ENCODE data around the gene TTLL10. TPM values are rescaled to one million over a fixed set of nuclear protein-coding genes. Genes with fewer than 3 reads are reported as not detected.

TTLL10 gene
- total RNA-seq, 1 experiment from 2014 or later, result not detected

DNA sequence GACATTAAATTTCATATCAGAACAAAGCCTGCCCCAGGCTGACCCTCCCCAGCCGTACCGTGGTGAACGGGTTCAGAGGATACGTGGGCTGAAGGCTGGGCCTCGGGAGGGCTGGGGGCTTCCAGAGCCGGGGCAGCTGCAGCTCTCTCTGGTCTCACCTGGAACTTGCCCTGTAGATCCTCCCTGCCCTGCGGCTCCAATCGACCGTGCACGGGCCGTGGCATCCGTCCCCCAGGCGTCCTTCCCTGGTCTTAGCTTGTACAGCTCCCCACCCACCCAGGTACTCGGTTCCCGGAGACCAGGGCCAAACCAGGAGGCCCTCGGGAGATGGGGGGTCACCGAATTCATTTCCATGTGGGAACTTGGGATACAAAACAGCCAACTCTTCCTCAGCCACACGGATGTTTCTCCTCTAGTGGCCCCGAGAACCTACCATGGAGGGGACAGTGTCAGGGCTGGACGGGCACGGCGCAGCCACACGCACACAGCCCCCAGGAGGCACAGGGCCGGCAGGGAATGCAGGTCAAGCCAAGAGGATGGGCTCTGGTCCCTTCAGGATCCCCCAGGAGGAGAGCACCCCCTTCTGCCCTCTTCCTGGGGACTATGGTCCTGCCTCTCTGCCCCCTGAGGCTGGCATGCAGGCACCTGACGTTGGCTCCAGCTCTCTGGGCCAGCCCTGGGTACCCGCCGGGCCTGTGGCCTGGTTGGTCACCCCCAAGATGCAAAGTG, 61.5 kb downstream of the TTLL10 start:
- DNase-seq (ENCODE audit: low spot score), result no peak

DNA sequence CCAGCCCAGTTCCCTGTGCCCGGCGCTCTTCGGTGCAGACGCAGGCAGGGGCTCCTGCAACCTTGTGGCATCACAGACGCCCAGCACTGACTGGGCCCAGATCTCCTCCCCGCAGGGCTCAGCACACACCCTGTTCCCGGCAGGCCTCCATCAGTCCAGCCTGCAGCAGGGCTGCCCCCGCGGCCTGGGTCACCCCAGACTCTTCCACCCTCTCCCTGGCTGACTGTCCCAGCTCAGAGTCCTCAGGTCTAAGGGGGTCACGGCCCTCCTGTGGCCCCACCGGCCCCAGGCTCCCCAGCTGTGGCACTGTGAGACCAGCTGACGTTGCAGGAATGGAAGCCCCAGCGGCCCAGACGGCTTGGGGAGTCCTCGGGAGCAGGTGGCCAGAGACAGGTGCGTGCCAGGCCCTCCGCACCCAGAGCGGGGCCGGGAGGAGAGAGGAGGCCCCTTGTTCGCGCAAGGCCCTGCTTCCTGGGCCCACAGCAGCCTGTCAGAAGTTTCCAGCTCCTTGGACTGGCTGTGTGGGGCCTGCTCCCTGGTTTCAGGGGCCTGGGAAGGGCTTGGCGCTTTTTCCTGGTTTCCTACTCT, 62.6 kb downstream of the TTLL10 start:
- no peak for DNase-seq (ENCODE audit: low spot score)

DNA sequence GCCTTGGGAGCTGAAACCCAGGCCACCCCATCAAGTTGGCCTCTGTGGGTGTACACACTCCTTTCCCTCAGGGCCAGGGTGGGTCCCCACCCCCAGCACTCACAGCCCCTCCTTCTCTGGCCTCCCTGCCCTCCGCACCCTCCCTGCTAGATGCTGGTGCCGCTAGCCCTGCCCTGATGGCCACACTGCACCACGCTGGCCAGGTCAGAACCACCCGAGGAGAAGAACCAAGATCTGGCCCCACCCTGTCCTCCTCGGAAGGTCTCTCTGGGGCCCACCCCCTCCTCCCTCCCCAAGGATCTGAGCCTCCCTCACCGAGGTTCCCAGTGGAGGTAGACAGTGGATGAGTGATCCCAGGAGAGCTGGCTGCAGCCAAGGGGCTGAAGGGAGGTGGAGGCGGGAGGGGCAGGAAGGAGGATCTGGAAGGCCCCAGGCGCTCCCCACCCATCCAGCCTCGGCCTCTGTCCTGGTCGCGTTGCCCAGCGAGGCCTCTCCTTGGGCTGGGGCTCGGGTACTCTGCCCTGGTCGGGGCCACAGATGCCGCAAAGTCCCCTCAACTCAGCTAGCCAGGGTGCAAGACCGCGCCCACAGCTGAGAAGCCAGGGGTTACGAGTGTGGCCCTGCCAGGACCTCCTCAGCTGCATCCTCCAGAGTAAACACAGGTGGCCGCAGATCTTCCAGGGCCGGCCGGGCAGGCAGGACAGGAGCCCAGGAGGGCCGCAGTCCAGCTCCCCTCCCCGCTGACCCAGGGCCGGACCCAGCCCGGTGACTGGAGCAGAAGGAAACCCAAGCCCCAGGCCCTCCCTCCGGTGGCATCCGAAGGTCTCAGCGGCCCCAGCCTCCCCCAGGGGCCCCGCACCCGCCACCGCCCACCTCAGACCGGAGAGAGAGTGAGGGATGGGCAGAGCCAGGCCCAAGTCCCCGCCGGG, 63.5 kb downstream of the TTLL10 start:
- no peak for DNase-seq (ENCODE audit: low spot score)

- DNase-seq (ENCODE audit: low spot score), result no peak
These were observed 64.4 kb downstream of the TTLL10 start for GRCh38 chr1:1237874-1238701.

DNA sequence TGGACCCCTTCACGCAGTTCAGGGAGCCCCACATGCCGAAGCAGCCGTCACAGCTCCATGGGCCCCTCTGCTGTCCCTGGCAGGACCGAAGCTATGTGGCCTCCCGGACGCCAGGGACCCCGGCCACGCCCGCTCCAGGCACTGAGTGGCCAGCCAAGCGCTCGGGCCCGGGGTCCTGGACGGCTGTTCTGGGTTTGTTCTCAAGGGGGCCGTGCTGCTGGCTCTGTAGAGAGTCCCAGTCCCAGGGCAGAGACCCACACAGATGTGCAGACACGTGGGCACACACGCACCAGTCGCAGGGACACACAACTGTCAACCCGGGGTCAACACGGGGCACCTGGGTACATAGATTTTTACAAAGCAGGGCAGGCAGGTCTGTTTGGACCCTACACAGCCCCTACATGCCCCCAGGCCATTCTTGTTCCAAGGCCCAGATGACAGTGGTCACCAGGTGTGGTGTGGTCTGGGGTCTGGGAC, 65.1 kb downstream of the TTLL10 start:
- DNase-seq (ENCODE audit: low spot score), result no peak

DNA sequence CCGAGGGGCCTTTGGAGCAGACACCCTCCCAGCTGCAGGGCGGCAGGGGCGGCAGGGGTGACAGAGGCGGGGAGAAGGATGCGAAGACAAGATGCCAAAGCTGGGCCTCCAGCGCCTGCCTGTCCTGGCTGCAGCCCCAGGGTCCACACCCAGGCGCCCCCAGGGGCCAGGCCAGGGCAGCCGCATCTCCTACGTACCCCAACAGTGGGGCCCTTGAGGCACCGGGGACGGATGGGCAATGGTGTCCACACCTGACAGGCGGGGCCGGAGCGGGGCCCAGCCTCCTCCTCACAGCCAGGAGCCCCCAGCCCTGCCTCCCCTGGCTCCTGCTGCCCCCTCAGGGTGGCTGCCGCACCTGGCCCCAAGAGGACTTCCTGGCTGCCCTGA, 65.5 kb downstream of the TTLL10 start:
- DNase-seq (ENCODE audit: low spot score), result no peak

- no peak for DNase-seq (ENCODE audit: low spot score)
These were observed 66.1 kb downstream of the TTLL10 start for GRCh38 chr1:1239614-1240347.

- DNase-seq (ENCODE audit: low spot score), result no peak
These were observed 66.7 kb downstream of the TTLL10 start for GRCh38 chr1:1240348-1240732.

DNA sequence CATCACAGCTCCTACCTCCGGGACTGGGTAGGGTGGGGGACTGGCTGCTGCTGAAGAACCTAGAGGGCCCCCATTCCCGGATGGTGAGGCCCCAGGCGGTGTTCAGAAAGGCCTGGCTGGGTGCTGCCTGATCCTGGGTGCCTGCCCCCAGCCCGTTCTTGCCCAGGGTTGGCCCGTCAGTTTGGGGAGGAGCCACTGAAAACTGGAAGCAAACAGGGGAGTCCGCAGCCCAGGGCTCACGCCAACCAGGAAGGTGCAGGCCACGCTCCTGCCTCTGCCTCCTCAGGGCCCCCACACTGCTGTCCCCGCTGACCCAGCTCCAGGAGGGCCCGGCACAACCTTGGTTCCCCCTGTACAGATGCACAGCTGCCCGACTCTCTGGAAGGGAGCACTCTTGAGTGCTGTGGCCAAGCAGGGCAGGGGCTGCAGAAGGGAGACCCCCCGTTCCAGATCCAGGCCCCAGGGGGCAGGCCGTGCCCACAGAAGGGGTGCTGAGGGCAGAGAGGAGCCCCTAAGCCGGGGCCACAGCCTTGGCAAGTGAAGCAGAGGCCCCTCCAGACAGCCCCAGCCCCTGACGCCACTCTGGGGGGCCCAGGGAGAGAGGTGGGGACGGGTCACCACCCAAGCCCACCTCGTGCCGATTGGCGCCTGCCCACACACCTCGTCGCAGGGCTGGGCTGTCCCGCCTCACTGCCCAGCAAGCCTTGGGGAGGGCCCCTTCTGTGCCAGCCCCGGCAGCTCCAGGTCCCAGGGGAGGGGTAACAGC, 67.3 kb downstream of the TTLL10 start:
- no peak for DNase-seq (ENCODE audit: low spot score)

- DNase-seq (ENCODE audit: low spot score), result no peak
These were observed 68.0 kb downstream of the TTLL10 start for GRCh38 chr1:1241588-1242219.

DNA sequence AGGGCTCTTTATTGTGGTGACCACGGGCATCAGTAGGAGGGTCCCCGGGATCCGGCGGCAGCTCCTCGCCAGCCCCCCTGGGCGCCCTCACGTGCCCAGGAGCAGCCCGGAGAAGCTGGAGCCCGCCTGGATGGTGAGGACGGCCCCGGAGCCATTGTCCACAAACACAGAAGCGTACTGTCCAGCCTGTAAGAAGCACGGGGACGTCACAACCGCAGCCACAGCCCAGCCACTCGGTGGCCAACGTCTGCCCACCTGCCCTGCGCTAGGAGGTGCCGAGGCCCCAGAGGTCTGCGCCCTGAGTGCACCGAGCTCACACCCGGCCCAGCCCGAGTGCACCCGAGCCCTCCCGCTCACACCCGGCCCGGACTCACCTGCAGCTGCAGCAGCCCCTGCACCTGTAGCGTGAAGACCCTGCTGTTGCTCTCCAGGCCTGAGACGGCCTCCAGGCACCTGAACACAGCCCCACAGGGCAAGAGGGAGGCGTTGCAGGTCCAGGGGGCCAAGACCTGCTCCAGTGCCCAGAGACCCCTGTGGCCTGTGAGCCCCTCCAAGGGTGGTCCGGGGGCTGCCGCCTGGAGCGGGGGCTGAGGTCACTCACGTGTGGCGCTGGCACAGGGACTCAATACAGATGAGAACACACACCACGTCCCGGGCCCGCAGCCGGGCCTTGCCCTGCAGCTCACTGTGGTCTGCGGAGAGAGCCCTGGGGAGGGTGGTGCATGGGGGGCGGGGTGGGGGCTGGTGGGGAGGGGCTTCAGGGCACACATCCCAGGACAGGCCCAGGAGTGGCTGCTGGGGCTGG, 69.0 kb downstream of the TTLL10 start:
- no peak for DNase-seq (ENCODE audit: low spot score)

DNA sequence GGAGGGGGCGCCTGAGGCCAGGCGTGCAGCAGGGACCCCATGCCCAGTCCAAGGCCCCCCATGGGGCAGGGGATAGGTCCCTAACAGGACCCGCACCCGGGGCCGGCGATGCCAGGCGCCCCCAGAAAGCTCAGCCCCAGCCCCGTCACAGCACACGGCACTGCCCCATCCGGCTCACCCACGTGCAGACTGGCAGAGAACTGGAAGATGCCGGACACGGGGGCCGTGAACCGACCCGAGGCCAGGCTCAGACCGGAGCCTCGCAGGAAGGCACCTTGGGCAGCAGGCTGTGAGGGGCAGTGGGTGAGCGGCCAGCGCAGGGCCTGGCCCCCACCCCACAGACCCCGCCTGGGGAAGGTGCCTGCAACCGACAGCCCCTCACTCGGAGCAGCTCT, 69.6 kb downstream of the TTLL10 start:
- DNase-seq (ENCODE audit: low spot score), result no peak

DNA sequence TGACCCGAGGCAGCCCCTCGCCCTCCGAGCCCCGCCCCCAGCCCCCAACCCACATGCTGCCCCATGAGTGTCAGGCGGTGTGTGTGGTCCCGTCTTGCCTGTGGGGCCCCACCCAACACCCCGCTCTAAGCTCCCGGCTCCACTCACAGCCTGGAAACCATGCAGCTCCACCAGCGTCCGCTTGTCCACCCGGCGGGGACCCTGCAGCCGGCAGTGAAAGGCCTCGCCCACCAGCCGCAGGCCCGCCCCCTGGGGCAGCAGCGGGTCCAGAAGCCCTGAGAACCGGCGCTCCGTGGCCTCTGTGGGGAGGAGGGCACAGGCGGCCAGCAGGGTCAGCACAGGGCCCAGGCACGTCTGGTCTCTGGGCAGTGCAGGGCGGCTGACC, 70.1 kb downstream of the TTLL10 start:
- DNase-seq (ENCODE audit: low spot score), result no peak

DNA sequence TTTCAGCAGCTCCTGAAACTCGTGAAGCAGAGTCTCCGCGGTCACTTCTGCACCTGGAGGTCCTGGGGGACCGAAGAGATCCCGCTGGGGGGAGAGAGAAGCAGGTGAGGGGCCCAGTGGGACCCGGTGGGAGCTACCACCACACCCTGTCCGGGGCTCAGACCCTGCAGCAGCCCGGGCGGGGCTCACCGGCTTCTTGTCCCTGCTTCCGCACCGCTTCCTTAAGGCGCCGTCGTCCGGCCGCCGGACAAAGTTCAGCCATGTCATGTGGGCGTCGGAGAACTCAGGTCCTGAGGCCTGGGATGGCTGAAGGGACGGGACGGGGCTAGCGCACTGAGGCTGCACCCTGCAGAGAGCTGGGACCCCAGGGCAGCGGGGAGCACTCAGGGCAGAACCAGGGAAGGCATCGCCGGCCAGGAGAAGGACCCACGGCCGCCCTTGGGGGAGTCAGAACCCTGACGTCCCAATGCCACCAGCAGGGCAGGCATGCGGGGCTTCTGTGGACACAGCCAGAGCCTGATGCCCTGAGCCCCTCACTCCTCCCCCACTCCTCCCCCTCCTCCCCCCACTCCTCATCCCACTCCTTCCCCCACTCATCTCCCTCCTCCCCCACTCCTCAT, 70.6 kb downstream of the TTLL10 start:
- DNase-seq (ENCODE audit: low spot score), result no peak

DNA sequence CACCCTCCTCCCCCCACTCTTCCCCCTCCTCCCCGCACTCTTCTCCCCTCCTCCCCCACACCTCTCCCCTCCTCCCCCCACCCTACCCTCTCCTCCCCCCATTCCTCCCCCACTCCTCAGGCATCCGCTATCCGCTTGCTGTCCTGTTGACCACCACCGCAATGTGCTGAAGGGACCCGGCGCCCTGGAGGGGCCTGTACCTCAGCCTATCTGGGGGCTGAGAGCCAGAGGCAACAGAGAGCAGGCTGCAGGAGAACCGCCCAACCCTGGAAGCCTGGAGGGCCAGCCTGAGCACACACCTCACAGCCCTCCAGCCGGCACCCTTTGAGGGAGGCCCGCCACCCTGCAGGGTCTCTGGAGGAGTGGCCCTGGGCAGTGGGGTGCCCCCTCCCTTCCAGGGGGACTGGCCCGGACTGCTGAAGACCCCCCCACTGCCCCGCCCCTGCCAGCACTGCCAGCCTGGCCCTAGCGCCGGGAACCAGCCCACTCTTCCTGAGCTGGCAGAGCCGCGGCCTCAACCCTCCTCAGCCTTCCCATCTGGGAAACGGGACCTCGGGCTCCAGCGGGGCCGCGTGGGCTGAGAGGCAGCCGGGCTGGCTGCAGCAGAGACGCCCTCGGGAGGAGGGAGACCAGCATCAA, 71.6 kb downstream of the TTLL10 start:
- DNase-seq (ENCODE audit: low spot score), result no peak

- DNase-seq (ENCODE audit: low spot score), result no peak
These were observed 72.3 kb downstream of the TTLL10 start for GRCh38 chr1:1245817-1246576.
